Lower leg skin (tissue), 4 donors: Measurements from ENCODE around the gene SOX6. TPM values are rescaled to one million over a fixed set of nuclear protein-coding genes. Genes with fewer than 3 reads are reported as not detected.

Source experiments
- DNase-seq, 2 donors: peaks; one replicate each; pipeline ENCODE4 v3.0.0-alpha.2; 2019; ENCODE audit warnings: low spot score in 2 of 2
- H3K4me3 ChIP-seq: fragments of 200-600 bp; sonication (generic); 2 replicates; pipeline ENCODE4 v1.5.1; 2017; ENCODE audit warnings: mild to moderate bottlenecking, low read depth; ENCODE audit not compliant: poor library complexity, severe bottlenecking
- CTCF ChIP-seq, 3 donors: fragments of 450-650 bp; IDR thresholded peaks; one replicate each; pipeline ENCODE4 v1.5.1; 2016; ENCODE audit warnings: antibody characterized with exemption in 3 of 3, mild to moderate bottlenecking in 3 of 3, moderate library complexity in 2 of 3
- POLR2A ChIP-seq, 2 donors: fragments of 450-650 bp; IDR thresholded peaks; one replicate each; pipeline ENCODE4 v1.6.1; 2016 to 2017; ENCODE audit warnings: antibody characterized with exemption in 2 of 2, mild to moderate bottlenecking in 1 of 2, moderate library complexity in 1 of 2
- WGBS, 2 donors: methylation state at CpG; one replicate each; pipeline ENCODE4 v1.1.5; 2018; 5-methylcytosine and 5-hydroxymethylcytosine counted together
- intact Hi-C: fragments of 100-400 bp; cut with DNase I; formaldehyde crosslinking; loops from one replicate; pipeline ENCODE4 v1.15.0; 2023; ENCODE audit warnings: low total_unique reads
- total RNA-seq, 4 donors: library from RNA; depleted of rRNA; stranded (reverse); fragments of >200 nt; gene quantifications; one replicate each; pipeline ENCODE4 v1.1.0, GENCODE V29; 2016

Gene SOX6
- total RNA-seq, 4 donors from 2014 or later = 11.2 to 31.8 (median 11.6) TPM

- intact Hi-C loops = no loop called here
- TF ChIP-seq CTCF (IDR thresholded peaks at IDR 0.05) (no peak), POLR2A (IDR thresholded peaks at IDR 0.05) (no peak)
- WGBS, 2 donors = 87 to 88% methylated on average over 3 of the region's 3 CpGs
- H3K4me3 ChIP-seq = no peak overlapping the region
- no peak for DNase-seq
These were observed 152.1 kb downstream of the SOX6 start for GRCh38 chr11:16204261-16204660.

- TF ChIP-seq POLR2A (IDR thresholded peaks at IDR 0.05) = no peak
- no peak for TF ChIP-seq CTCF (IDR thresholded peaks at IDR 0.05)
- DNase-seq = no peak
- intact Hi-C loops = no loop called here
- WGBS, 2 donors = 56 to 64% methylated on average over 3 of the region's 3 CpGs
- H3K4me3 ChIP-seq = no peak overlapping the region
These were observed 160.7 kb downstream of the SOX6 start for GRCh38 chr11:16195651-16196050.

- WGBS, 2 donors = 35 to 47% methylated on average over 2 of the region's 2 CpGs
- no peak for DNase-seq
- no peak overlapping the region for H3K4me3 ChIP-seq
- intact Hi-C loops = no loop called here
- no peak for TF ChIP-seq CTCF (IDR thresholded peaks at IDR 0.05)
These were observed 161.8 kb downstream of the SOX6 start for GRCh38 chr11:16194566-16194965.

- DNase-seq = no peak
- no peak overlapping the region for H3K4me3 ChIP-seq
- 43 to 69% methylated on average over 1 of the region's 1 CpG for WGBS, 2 donors
- intact Hi-C loops = no loop called here
- TF ChIP-seq CTCF (IDR thresholded peaks at IDR 0.05) (no peak), POLR2A (IDR thresholded peaks at IDR 0.05) (no peak)
These were observed 162.4 kb downstream of the SOX6 start for GRCh38 chr11:16193897-16194381.

- H3K4me3 ChIP-seq = no peak overlapping the region
- TF ChIP-seq POLR2A (IDR thresholded peaks at IDR 0.05) = no peak
- TF ChIP-seq CTCF (IDR thresholded peaks at IDR 0.05) = no peak
- 55 to 64% methylated on average over 4 of the region's 4 CpGs for WGBS, 2 donors
- intact Hi-C loops = no loop called here
- DNase-seq = no peak
These were observed 164.5 kb downstream of the SOX6 start for GRCh38 chr11:16191868-16192240.

- DNase-seq = no peak
- 69 to 88% methylated on average over 5 of the region's 5 CpGs for WGBS, 2 donors
- no peak overlapping the region for H3K4me3 ChIP-seq
- TF ChIP-seq POLR2A (IDR thresholded peaks at IDR 0.05) (no peak), CTCF (IDR thresholded peaks at IDR 0.05) (no peak)
- intact Hi-C loops = no loop called here
These were observed 165.0 kb downstream of the SOX6 start for GRCh38 chr11:16191212-16191867.
